A673 (cell line): ENCODE results near the gene ADAM17. TPM values are rescaled to one million over a fixed set of nuclear protein-coding genes. Genes with fewer than 3 reads are reported as not detected.

Experiments
- BruUV-seq: library from RNA; stranded (reverse); fragments of 400-500 nt; replicated peaks from 2 replicates; lab custom pipeline; 2021; lab: Mats Ljungman, UMichigan
- CTCF ChIA-PET: fragments of 300-600 bp; sonication (Branson Sonifier 250); formaldehyde crosslinking; loops from one replicate; lab custom pipeline; 2022; ENCODE audit warnings: antibody characterized with exemption; lab: Charles Lee
- POLR2A ChIA-PET: fragments of 300-600 bp; sonication (Branson Sonifier 250); formaldehyde crosslinking; loops from one replicate; lab custom pipeline; 2022; ENCODE audit warnings: antibody characterized with exemption; ENCODE audit not compliant: low non-redundant PET; lab: Charles Lee
- DNase-seq: peaks from one replicate; pipeline ENCODE4 v3.0.0-alpha.2; 2015; ENCODE audit warnings: low spot score
- H3K27ac ChIP-seq: fragments of 200-600 bp; sonication (generic); 2 replicates; pipeline ENCODE4 v1.5.1; 2016; ENCODE audit warnings: mixed run types, low read depth, mild to moderate bottlenecking, mixed read lengths, antibody characterized with exemption, low read length; ENCODE audit not compliant: poor library complexity, severe bottlenecking
- H3K27me3 ChIP-seq: fragments of 200-600 bp; sonication (generic); replicated peaks from 2 replicates; pipeline ENCODE4 v1.6.1; 2017; ENCODE audit warnings: mixed run types, low read depth, mild to moderate bottlenecking, mixed read lengths, antibody characterized with exemption, low read length; ENCODE audit not compliant: insufficient read depth, poor library complexity
- H3K36me3 ChIP-seq: fragments of 200-600 bp; sonication (generic); 2 replicates; pipeline ENCODE4 v1.6.1; 2016; ENCODE audit warnings: mixed run types, mild to moderate bottlenecking, mixed read lengths, antibody characterized with exemption, low read length; ENCODE audit not compliant: insufficient read depth, poor library complexity, severe bottlenecking
- H3K4me1 ChIP-seq: fragments of 200-600 bp; sonication (generic); 2 replicates; pipeline ENCODE4 v1.6.1; 2017; ENCODE audit warnings: mixed run types, mild to moderate bottlenecking, mixed read lengths, antibody characterized with exemption, low read length; ENCODE audit not compliant: insufficient read depth, poor library complexity, severe bottlenecking
- H3K4me3 ChIP-seq: fragments of 200-600 bp; sonication (generic); 2 replicates; pipeline ENCODE4 v1.5.1; 2016; ENCODE audit warnings: low read depth, mixed run types, mild to moderate bottlenecking, mixed read lengths, low read length; ENCODE audit not compliant: poor library complexity, severe bottlenecking
- H3K9me3 ChIP-seq: fragments of 200-600 bp; sonication (generic); 2 replicates; pipeline ENCODE4 v1.6.1; 2016; ENCODE audit warnings: mixed run types, low read depth, mild to moderate bottlenecking, mixed read lengths, antibody characterized with exemption, low read length; ENCODE audit not compliant: poor library complexity, severe bottlenecking
- EZH2 ChIP-seq: fragments of 200-600 bp; sonication (generic); IDR thresholded peaks from 2 replicates; pipeline ENCODE4 v1.6.1; 2017; ENCODE audit warnings: borderline replicate concordance, low read depth, mild to moderate bottlenecking, mixed read lengths, antibody characterized with exemption, low read length; ENCODE audit not compliant: poor library complexity, severe bottlenecking
- intact Hi-C: fragments of 100-400 bp; cut with micrococcal nuclease; formaldehyde crosslinking; loops from one replicate; pipeline ENCODE4 v1.10.0; 2022; ENCODE audit not compliant: unreplicated experiment
- total RNA-seq: library from RNA; stranded (reverse); gene quantifications from 2 replicates; pipeline ENCODE4 v1.2.3, GENCODE V29; 2021
- TF ChIP-seq, protein P1 (sequence below): fragments of 300-800, 200-600 bp; sonication (generic); conservative IDR thresholded peaks from 2 replicates; pipeline ENCODE4 v1.5.1; 2017; ENCODE audit warnings: low read depth, mild to moderate bottlenecking, antibody characterized with exemption, low read length, moderate library complexity, mixed read lengths

ADAM17 gene
- total RNA-seq, 1 experiment from 2014 or later = 40.1 TPM

GRCh38 chr2:9494081-9494480, 61.5 kb downstream of the ADAM17 start:
- Histone ChIP-seq H3K4me1 (no peaks in the 10 kb centered on the region), H3K36me3 (peaks cover 78% of the 10 kb centered on the region), H3K27me3 (no peaks in the 10 kb centered on the region), H3K27ac (no peak overlapping the region), H3K9me3 (no peaks in the 10 kb centered on the region), H3K4me3 (no peak overlapping the region)
- ChIA-PET CTCF (no interaction called here), POLR2A (no interaction called here)
- no TSS peak for BruUV-seq
- TF ChIP-seq, protein P1, sequence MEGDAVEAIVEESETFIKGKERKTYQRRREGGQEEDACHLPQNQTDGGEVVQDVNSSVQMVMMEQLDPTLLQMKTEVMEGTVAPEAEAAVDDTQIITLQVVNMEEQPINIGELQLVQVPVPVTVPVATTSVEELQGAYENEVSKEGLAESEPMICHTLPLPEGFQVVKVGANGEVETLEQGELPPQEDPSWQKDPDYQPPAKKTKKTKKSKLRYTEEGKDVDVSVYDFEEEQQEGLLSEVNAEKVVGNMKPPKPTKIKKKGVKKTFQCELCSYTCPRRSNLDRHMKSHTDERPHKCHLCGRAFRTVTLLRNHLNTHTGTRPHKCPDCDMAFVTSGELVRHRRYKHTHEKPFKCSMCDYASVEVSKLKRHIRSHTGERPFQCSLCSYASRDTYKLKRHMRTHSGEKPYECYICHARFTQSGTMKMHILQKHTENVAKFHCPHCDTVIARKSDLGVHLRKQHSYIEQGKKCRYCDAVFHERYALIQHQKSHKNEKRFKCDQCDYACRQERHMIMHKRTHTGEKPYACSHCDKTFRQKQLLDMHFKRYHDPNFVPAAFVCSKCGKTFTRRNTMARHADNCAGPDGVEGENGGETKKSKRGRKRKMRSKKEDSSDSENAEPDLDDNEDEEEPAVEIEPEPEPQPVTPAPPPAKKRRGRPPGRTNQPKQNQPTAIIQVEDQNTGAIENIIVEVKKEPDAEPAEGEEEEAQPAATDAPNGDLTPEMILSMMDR = no peak
- no peak for TF ChIP-seq EZH2
- DNase-seq = no peak
- intact Hi-C loops = no loop called here

DNA sequence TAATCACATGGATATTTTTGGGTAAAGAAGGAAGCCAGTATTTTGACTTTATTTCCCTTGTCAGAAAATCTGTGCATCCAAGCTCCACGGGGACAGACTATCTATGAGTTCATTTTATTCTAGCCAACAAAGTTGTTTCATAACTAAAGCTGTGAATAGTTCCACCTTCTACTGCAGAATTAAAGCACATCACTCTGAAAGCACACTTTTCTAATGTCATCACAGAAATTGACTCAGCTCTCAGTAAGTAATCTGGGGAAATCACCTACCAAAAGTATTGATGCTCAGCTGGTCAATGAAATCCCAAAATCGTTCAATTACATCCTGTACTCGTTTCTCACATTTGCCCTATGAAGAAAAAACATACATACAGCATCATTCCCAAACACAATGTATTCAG, 62.2 kb downstream of the ADAM17 start:
- BruUV-seq = no TSS peak
- TF ChIP-seq, protein P1 = no peak
- no peak for TF ChIP-seq EZH2
- intact Hi-C loops = no loop called here
- CTCF ChIA-PET = no interaction called here
- peaks cover 79% of the 10 kb centered on the region for H3K36me3 ChIP-seq
- no peaks in the 10 kb centered on the region for H3K4me1 ChIP-seq
- no peak overlapping the region for H3K27ac ChIP-seq
- DNase-seq = no peak
- POLR2A ChIA-PET = no interaction called here
- H3K4me3 ChIP-seq = no peak overlapping the region
- no peaks in the 10 kb centered on the region for H3K27me3 ChIP-seq
- no peaks in the 10 kb centered on the region for H3K9me3 ChIP-seq

DNA sequence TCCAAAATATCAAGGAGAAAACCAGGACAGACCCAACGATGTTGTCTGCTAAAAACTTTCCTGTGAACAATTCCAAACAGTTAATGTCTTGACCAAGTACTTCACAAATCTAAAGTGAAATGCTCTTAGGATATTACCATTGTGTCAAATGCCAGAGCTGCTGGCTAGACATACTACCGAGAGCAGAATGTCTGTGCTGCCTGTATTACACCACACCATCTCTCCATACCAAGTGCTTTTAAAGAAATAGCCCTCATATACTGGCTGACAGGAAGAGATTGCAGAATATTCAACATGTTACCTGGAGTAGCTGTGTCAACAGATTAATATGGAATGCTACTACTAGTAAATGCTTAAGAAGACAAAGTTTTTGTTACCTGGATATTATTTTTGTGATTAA, 62.7 kb downstream of the ADAM17 start:
- ChIA-PET POLR2A (interaction anchor here (0.8 kb wide), 1 partner anchor 797 kb away, joined by 5 read pairs; no protein-coding TSS in a partner anchor), CTCF (no interaction called here)
- Histone ChIP-seq H3K9me3 (no peaks in the 10 kb centered on the region), H3K36me3 (peaks cover 84% of the 10 kb centered on the region), H3K27me3 (no peaks in the 10 kb centered on the region), H3K27ac (no peak overlapping the region), H3K4me1 (no peaks in the 10 kb centered on the region), H3K4me3 (no peak overlapping the region)
- intact Hi-C loops = no loop called here
- BruUV-seq = no TSS peak
- DNase-seq = no peak
- TF ChIP-seq EZH2 = no peak
- TF ChIP-seq, protein P1 = no peak
